ENCODE results near the gene SRRM5.
"Not testable (repeated sequence)": the region's sequence is repeated elsewhere in the genome, so short reads cannot be mapped to it uniquely, and the experiment has no call there.

Gene SRRM5

GRCh38 chr19:43592800-43593350 lies 19.0 kb upstream of the SRRM5 start:
- DNase-seq = no peak

- DNase-seq = no peak
Measured at GRCh38 chr19:43594081-43594697, 17.7 kb upstream of the SRRM5 start.

- DNase-seq = peak in 1 of 2 experiments; percentile 67
Measured at GRCh38 chr19:43594710-43595604, 16.9 kb upstream of the SRRM5 start.

DNA sequence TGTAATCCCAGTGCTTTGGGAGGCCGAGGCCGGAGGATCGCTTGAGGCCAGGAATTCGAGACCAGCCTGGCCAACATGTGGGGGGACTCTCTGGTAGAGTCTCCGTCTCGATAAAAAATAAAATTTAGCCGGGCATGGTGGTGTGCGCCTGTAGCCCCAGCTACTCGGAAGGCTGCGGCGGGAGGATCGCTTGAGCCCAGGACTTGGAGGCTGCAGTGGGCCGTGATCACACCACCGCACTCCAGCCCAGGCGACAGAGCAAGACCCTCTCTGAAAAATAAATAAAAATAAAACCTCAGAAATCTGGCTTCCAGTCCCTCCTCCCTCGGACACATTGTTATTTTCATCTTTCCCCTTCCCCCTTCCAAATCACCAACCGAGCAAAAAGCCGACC lies 16.3 kb upstream of the SRRM5 start:
- no peak for DNase-seq

- DNase-seq = peak; percentile 99 to 100
Measured at GRCh38 chr19:43595999-43596841, 15.7 kb upstream of the SRRM5 start, which contains the start of the genes IRGQ and ZNF576. IRGQ (minus strand) TSS chr19:43596134; CDS start chr19:43595338, 796 bp downstream. ZNF576 (plus strand) TSS chr19:43596595; CDS start chr19:43597109, 514 bp downstream.

DNA sequence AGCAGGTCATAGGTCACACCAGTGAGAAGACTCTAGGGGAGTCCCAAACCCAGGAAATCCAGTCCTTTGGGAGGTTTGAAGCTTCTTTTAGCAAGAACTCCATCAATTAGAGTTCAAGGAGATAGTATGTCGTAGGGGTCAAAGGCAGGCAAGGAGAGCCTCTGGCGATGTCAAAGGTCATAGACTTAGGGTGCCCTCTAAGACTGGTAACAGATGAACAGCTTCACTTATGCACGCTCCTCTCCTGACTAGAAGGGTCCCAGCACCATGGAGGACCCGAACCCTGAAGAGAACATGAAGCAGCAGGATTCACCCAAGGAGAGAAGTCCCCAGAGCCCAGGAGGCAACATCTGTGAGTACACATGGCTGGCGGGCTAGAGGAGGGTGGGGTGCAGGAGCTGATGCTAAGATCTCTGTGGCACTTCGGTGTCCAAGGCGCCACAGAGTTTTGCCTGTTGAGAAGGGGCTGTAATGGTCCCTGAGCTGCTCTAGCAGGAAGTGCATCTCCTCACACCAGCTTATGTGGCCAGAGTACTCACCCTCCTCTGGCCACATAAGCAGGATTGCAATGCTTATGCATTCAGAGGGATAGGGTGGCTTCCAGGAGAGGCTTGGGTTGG lies 14.9 kb upstream of the SRRM5 start:
- no peak for DNase-seq

GRCh38 chr19:43597876-43598275 lies 14.0 kb upstream of the SRRM5 start:
- DNase-seq = no peak

GRCh38 chr19:43598445-43599240 lies 13.2 kb upstream of the SRRM5 start:
- DNase-seq = no peak

GRCh38 chr19:43599635-43600295 lies 12.1 kb upstream of the SRRM5 start:
- no peak for DNase-seq

DNA sequence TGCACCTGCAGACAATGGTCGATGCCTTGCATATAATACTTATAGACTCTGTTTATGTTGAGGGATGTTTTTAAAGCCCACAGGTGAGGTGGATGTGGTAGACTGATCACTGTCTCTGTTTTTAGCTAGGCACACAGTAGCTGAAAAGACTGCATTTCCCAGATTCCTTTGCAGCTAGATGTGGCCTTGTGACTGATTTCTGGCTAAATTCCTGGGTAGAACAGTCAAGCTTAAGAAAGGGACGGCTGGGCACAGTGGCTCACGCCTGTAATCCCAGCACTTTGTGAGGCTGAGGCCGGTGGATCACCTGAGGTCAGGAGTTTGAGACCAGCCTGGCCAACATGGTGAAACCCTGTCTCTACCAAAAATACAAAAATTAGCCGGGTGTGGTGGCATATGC lies 11.6 kb upstream of the SRRM5 start:
- not testable (repeated sequence) for DNase-seq

GRCh38 chr19:43605875-43606568 lies 5.9 kb upstream of the SRRM5 start:
- no peak for DNase-seq

DNA sequence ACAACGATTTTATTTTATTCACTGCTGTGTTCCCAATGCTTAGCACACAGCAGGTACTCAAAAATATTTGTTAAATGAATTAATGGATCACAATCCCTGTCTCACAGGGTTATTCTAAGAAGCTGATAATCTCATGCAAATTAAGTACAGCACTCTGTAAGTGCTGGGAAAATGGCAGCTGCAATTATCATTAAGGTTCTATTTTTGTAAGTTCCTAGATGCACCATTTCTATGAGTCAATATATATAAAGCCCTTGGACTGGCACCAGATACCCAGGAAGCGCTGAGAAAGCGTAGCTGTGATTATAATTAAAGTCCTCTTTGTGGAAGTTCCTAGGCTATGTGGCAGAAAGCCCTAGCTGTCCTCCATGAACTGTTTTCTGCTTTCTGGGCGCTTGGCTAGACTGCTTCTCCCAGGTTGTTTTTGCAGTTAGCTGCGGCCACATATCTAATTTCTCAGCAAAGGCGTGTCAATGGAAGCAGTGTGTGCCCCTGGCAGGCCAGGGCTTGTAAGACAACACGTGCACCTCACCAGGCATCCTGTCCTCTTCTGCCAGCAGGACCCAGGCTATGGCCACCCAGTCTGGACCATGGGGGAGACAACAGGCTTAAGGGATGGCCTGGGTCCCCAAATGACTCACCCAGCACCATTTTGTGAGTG lies 5.2 kb upstream of the SRRM5 start:
- no peak for DNase-seq

GRCh38 chr19:43607238-43608205 lies 4.4 kb upstream of the SRRM5 start:
- DNase-seq = no peak

GRCh38 chr19:43609872-43610271 lies 2.0 kb upstream of the SRRM5 start:
- no peak for DNase-seq

DNA sequence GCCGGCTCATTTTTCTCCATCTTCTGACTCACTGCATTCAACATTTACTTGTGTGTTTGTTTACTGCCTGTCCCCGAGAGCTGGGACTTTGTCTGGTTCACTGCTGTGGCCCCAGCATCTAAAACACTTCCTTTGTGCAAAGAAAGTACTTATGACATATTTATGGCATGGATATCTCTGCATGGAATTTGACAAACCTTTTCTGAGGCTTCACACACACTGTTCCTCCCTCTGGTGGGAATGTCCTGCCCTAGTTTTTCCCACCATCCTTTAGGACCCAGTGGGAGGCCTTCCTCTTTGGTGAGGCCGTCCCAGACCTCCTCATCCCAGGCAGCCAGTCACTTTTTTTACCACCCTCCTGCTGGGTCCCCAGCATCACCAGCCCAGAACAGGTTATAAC lies 1.4 kb upstream of the SRRM5 start:
- DNase-seq = no peak

GRCh38 chr19:43612374-43612773 lies 486 bp downstream of the SRRM5 start:
- no peak for DNase-seq

GRCh38 chr19:43616306-43616705 lies 4.4 kb downstream of the SRRM5 start:
- DNase-seq = no peak

DNA sequence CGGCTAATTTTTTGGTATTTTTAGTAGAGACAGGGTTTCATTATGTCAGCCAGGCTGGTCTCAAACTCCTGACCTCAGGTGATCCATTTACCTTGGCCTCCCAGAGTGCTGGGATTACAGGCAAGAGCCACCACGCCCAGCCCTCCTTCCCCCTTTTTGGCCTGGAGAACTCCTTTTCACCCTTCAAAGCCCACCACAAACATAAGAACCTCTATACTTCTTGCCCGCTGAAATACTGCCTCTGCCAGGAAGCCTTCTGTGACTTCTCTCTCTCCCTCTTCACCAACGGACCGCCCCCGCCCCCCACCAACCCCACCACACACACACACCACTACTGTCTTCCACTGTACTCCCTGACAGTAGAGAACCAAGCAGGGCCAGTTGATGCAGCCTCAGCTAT lies 5.1 kb downstream of the SRRM5 start:
- no peak for DNase-seq

GRCh38 chr19:43618921-43619261 lies 7.0 kb downstream of the SRRM5 start:
- peak; percentile 73 to 74 for DNase-seq

Measured in NCI-H446 (cell line).